IMR-90 (cell line): Measurements from ENCODE around the gene AGPS. TPM values are rescaled to one million over a fixed set of nuclear protein-coding genes. Genes with fewer than 3 reads are reported as not detected.

Source experiments
- ATAC-seq: fragments of 200-7000 bp; cut with Tn5 transposase; 2 replicates; pipeline ENCODE4 v1.9.1; 2020; ENCODE audit warnings: low read depth, mild to moderate bottlenecking, moderate library complexity
- BruUV-seq: library from RNA; stranded (reverse); fragments of 400-500 nt; replicated peaks from 2 replicates; lab custom pipeline; 2021; lab: Mats Ljungman, UMichigan
- CTCF ChIA-PET: fragments of 300-600 bp; formaldehyde crosslinking; extraction: SDS; loops from one replicate; lab custom pipeline; 2021; ENCODE audit warnings: antibody characterized with exemption; lab: Yijun Ruan, JAX
- POLR2A ChIA-PET: fragments of 300-600 bp; sonication (Branson Sonifier 250); formaldehyde crosslinking; loops from one replicate; lab custom pipeline; 2022; ENCODE audit warnings: antibody characterized with exemption; ENCODE audit not compliant: unreplicated experiment; lab: Charles Lee
- DNase-seq: peaks from one replicate; pipeline ENCODE4 v3.0.0; 2013
- H2AFZ ChIP-seq: replicated peaks from 2 replicates; pipeline ENCODE3; 2013; ENCODE audit warnings: low read length, mild to moderate bottlenecking; ENCODE audit not compliant: poor library complexity
- H2AK5ac ChIP-seq: 2 replicates; pipeline ENCODE4 v1.6.1; 2013; ENCODE audit warnings: low read depth, low read length, inconsistent platforms
- H2AK9ac ChIP-seq: replicated peaks from 2 replicates; pipeline ENCODE3; 2013; ENCODE audit warnings: mild to moderate bottlenecking, low read depth, low read length, moderate library complexity; ENCODE audit not compliant: poor library complexity
- H2BK120ac ChIP-seq: 2 replicates; pipeline ENCODE4 v1.6.1; 2013; ENCODE audit warnings: low read depth, low read length, inconsistent platforms
- H2BK15ac ChIP-seq: 3 replicates; pipeline ENCODE4 v1.6.1; 2013; ENCODE audit warnings: low read depth, low read length, inconsistent platforms
- H2BK20ac ChIP-seq: 2 replicates; pipeline ENCODE4 v1.6.1; 2013; ENCODE audit warnings: low read depth, mild to moderate bottlenecking, inconsistent platforms, low read length, moderate library complexity
- H2BK5ac ChIP-seq: 2 replicates; pipeline ENCODE4 v1.6.1; 2013; ENCODE audit warnings: mild to moderate bottlenecking, low read depth, low read length, inconsistent platforms; ENCODE audit not compliant: poor library complexity, severe bottlenecking
- H3K14ac ChIP-seq: replicated peaks from 2 replicates; pipeline ENCODE4 v1.6.1; 2013; ENCODE audit warnings: low read depth, low read length, inconsistent platforms
- H3K18ac ChIP-seq: 2 replicates; pipeline ENCODE4 v1.6.1; 2013; ENCODE audit warnings: low read depth, low read length, control low read depth
- H3K23ac ChIP-seq: 2 replicates; pipeline ENCODE4 v1.6.1; 2013; ENCODE audit warnings: low read depth, low read length, inconsistent platforms
- H3K27ac ChIP-seq: 2 replicates; pipeline ENCODE4 v1.5.1; 2013; ENCODE audit warnings: mild to moderate bottlenecking, control low read depth, low read length; ENCODE audit not compliant: insufficient read depth
- H3K27me3 ChIP-seq: 2 replicates; pipeline ENCODE4 v1.6.1; 2013; ENCODE audit warnings: low read length; ENCODE audit not compliant: control insufficient read depth, insufficient read depth
- H3K36me3 ChIP-seq: 2 replicates; pipeline ENCODE4 v1.6.1; 2013; ENCODE audit warnings: low read length, mixed read lengths; ENCODE audit not compliant: control insufficient read depth, insufficient read depth
- H3K4ac ChIP-seq: 2 replicates; pipeline ENCODE4 v1.6.1; 2013; ENCODE audit warnings: low read depth, low read length, inconsistent platforms
- H3K4me1 ChIP-seq: 2 replicates; pipeline ENCODE4 v1.6.1; 2013; ENCODE audit warnings: low read length, mixed read lengths; ENCODE audit not compliant: control insufficient read depth, insufficient read depth
- H3K4me2 ChIP-seq: 2 replicates; pipeline ENCODE4 v1.6.1; 2013; ENCODE audit warnings: low read depth, mild to moderate bottlenecking, control low read depth, low read length, moderate library complexity
- H3K4me3 ChIP-seq: 2 replicates; pipeline ENCODE4 v1.5.1; 2013; ENCODE audit warnings: low read depth, mild to moderate bottlenecking, control low read depth, low read length, moderate library complexity; ENCODE audit not compliant: insufficient read depth
- H3K56ac ChIP-seq: 2 replicates; pipeline ENCODE4 v1.6.1; 2013; ENCODE audit warnings: low read length, inconsistent platforms; ENCODE audit not compliant: insufficient read depth; ENCODE audit errors: extremely low read depth
- H3K79me1 ChIP-seq, 2 experiments: 2 replicates each; pipeline ENCODE4 v1.6.1; 2013; ENCODE audit warnings: low read length in 2 of 2, inconsistent platforms in 1 of 2, low read depth in 1 of 2
- H3K9ac ChIP-seq: 2 replicates; pipeline ENCODE4 v1.6.1; 2013; ENCODE audit warnings: low read depth, low read length, control low read depth
- H3K9me1 ChIP-seq: 2 replicates; pipeline ENCODE4 v1.6.1; 2013; ENCODE audit warnings: low read length, inconsistent platforms; ENCODE audit not compliant: insufficient read depth
- H3K9me3 ChIP-seq: 2 replicates; pipeline ENCODE4 v1.6.1; 2013; ENCODE audit warnings: low read length; ENCODE audit not compliant: control insufficient read depth, insufficient read depth
- H4K20me1 ChIP-seq: 2 replicates; pipeline ENCODE4 v1.6.1; 2013; ENCODE audit warnings: low read length, inconsistent platforms; ENCODE audit not compliant: insufficient read depth
- H4K5ac ChIP-seq: 2 replicates; pipeline ENCODE4 v1.6.1; 2013; ENCODE audit warnings: mild to moderate bottlenecking, low read depth, low read length, control low read depth
- H4K8ac ChIP-seq, 2 experiments: 2 replicates each; pipeline ENCODE4 v1.6.1; 2013; ENCODE audit warnings: low read depth in 2 of 2, low read length in 2 of 2, control low read depth in 1 of 2, inconsistent platforms in 1 of 2
- H4K91ac ChIP-seq: 2 replicates; pipeline ENCODE4 v1.6.1; 2013; ENCODE audit warnings: low read depth, low read length, inconsistent platforms; ENCODE audit not compliant: insufficient read depth
- BHLHE40 ChIP-seq: fragments of 150-350 bp; IDR thresholded peaks from 2 replicates; pipeline ENCODE4 v1.6.1; 2016; ENCODE audit warnings: mild to moderate bottlenecking, low read depth, low read length
- CEBPB ChIP-seq: IDR thresholded peaks from 2 replicates; pipeline ENCODE4 v1.6.1; 2012; ENCODE audit warnings: low read depth, low read length, improper control_type of control experiment
- CHD1 ChIP-seq: IDR thresholded peaks from 2 replicates; pipeline ENCODE4 v1.6.1; 2012; ENCODE audit warnings: low read depth, low read length, improper control_type of control experiment
- FOS ChIP-seq: fragments of 150-350 bp; IDR thresholded peaks from 2 replicates; pipeline ENCODE4 v1.6.1; 2016; ENCODE audit warnings: low read depth, low read length
- MAFK ChIP-seq: IDR thresholded peaks from 2 replicates; pipeline ENCODE4 v1.6.1; 2012; ENCODE audit warnings: low read depth, low read length, improper control_type of control experiment
- MAZ ChIP-seq: IDR thresholded peaks from 2 replicates; pipeline ENCODE4 v1.6.1; 2012; ENCODE audit warnings: low read depth, mild to moderate bottlenecking, low read length, improper control_type of control experiment, moderate library complexity, borderline replicate concordance
- MXI1 ChIP-seq: IDR thresholded peaks from 2 replicates; pipeline ENCODE4 v1.6.1; 2012; ENCODE audit warnings: low read depth, mild to moderate bottlenecking, low read length, moderate library complexity, borderline replicate concordance
- NFE2L2 ChIP-seq: fragments of 150-350 bp; IDR thresholded peaks from 2 replicates; pipeline ENCODE4 v1.6.1; 2016; ENCODE audit warnings: low read depth, mild to moderate bottlenecking, low read length
- POLR2A ChIP-seq: IDR thresholded peaks from 2 replicates; pipeline ENCODE4 v1.6.1; 2012; ENCODE audit warnings: mild to moderate bottlenecking, low read depth, low read length
- RAD21 ChIP-seq: IDR thresholded peaks from 2 replicates; pipeline ENCODE4 v1.6.1; 2012; ENCODE audit warnings: low read length, improper control_type of control experiment
- RCOR1 ChIP-seq: IDR thresholded peaks from 2 replicates; pipeline ENCODE4 v1.6.1; 2012; ENCODE audit warnings: mild to moderate bottlenecking, low read length, improper control_type of control experiment; ENCODE audit not compliant: insufficient replicate concordance
- RFX5 ChIP-seq: IDR thresholded peaks from 2 replicates; pipeline ENCODE4 v1.8.0; 2012; ENCODE audit warnings: low read depth, mild to moderate bottlenecking, low read length, moderate library complexity
- SMC3 ChIP-seq: fragments of 150-350 bp; IDR thresholded peaks from 2 replicates; pipeline ENCODE4 v1.6.1; 2016; ENCODE audit warnings: low read depth, mild to moderate bottlenecking, antibody characterized with exemption, low read length, moderate library complexity
- WGBS, 2 experiments: methylation state at CpG; one replicate each; pipeline versions ENCODE4 v1.1.5 to v1.1.7; 2013; ENCODE audit warnings: missing lambda C conversion rate in 2 of 2; ENCODE audit not compliant: insufficient read length in 1 of 2; ENCODE audit errors: extremely low coverage in 2 of 2; 5-methylcytosine and 5-hydroxymethylcytosine counted together
- dilution Hi-C: fragments of 300-500 bp; cut with HindIII; formaldehyde crosslinking; loops from one replicate; pipeline ENCODE4 v1.14.3; 2018; ENCODE audit warnings: low sequenced_read_pairs; ENCODE audit not compliant: unreplicated experiment
- in situ Hi-C: fragments of 300-500 bp; cut with MboI; formaldehyde crosslinking; loops from 3 replicates; pipeline ENCODE4 v1.14.3; 2019; ENCODE audit warnings: low sequenced_read_pairs, inconsistent platforms, mixed read lengths
- intact Hi-C: fragments of 100-400 bp; cut with micrococcal nuclease; formaldehyde crosslinking; loops from 2 replicates; pipeline ENCODE4 v1.10.0; 2022
- polyA plus RNA-seq, 3 experiments: library from polyadenylated mRNA; depleted of rRNA; stranded (reverse); fragments of >200 nt; gene quantifications; 2 replicates each; pipeline ENCODE4 v1.2.3, GENCODE V29; 2012; ENCODE audit warnings: low replicate concordance in 1 of 3
- total RNA-seq: library from RNA; depleted of rRNA; stranded (reverse); fragments of >200 nt; gene quantifications from 2 replicates; pipeline ENCODE4 v1.2.3, GENCODE V29; 2012
- TF ChIP-seq, protein P1 (sequence below): fragments of 150-350 bp; IDR thresholded peaks from 2 replicates; pipeline ENCODE4 v1.6.1; 2017; ENCODE audit warnings: mild to moderate bottlenecking, antibody characterized with exemption, low read length, low read depth
- TF ChIP-seq, protein P2 (sequence below): fragments of 150-350 bp; IDR thresholded peaks from 2 replicates; pipeline ENCODE4 v1.6.1; 2016; ENCODE audit warnings: low read depth, mild to moderate bottlenecking, low read length, moderate library complexity, borderline replicate concordance
- TF ChIP-seq, protein P3 (sequence below): conservative IDR thresholded peaks from 2 replicates; pipeline ENCODE4 v1.5.1; 2012; ENCODE audit warnings: mild to moderate bottlenecking, low read depth, low read length, improper control_type of control experiment

Gene AGPS
- total and polyA plus RNA-seq, 2 of the 4 experiments (the other 2 are of a cell fraction) = 6.6 to 18.6 TPM

DNA sequence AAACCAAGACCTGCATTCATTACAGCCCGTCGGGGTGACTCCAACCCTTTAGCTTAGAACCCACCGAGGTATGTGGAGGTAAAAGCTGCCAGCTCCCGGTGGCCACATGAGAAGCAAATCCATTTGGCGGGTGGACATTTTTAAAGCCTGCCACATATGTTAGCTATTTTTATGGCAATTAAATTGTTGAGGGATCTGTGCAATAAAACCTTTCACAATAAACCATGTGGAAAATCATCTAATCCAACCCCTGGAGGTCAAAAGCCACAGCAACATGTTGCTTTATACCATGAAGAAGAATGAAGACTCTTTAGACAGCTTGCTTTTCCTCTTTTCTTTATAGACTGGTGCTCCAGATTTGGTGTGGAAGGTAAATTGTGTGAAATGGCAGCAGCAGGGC is 176.3 kb downstream of the AGPS start:
- dilution Hi-C loops = no loop called here
- H3K14ac ChIP-seq = no peak overlapping the region
- intact Hi-C loops = no loop called here
- no peaks in the 10 kb centered on the region for H3K79me1 ChIP-seq
- no peak overlapping the region for H2BK120ac ChIP-seq
- DNase-seq (no peak), ATAC-seq (no peak)
- TF ChIP-seq RAD21 = no peak
- TF ChIP-seq, protein P1, sequence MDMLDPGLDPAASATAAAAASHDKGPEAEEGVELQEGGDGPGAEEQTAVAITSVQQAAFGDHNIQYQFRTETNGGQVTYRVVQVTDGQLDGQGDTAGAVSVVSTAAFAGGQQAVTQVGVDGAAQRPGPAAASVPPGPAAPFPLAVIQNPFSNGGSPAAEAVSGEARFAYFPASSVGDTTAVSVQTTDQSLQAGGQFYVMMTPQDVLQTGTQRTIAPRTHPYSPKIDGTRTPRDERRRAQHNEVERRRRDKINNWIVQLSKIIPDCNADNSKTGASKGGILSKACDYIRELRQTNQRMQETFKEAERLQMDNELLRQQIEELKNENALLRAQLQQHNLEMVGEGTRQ = no peak
- no peak for TF ChIP-seq NFE2L2
- no peak for TF ChIP-seq FOS
- no peak for TF ChIP-seq POLR2A
- TF ChIP-seq, protein P2, sequence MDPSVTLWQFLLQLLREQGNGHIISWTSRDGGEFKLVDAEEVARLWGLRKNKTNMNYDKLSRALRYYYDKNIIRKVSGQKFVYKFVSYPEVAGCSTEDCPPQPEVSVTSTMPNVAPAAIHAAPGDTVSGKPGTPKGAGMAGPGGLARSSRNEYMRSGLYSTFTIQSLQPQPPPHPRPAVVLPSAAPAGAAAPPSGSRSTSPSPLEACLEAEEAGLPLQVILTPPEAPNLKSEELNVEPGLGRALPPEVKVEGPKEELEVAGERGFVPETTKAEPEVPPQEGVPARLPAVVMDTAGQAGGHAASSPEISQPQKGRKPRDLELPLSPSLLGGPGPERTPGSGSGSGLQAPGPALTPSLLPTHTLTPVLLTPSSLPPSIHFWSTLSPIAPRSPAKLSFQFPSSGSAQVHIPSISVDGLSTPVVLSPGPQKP = no peak
- no peak for TF ChIP-seq BHLHE40
- TF ChIP-seq SMC3 = no peak
- no peak for TF ChIP-seq RFX5
- TF ChIP-seq MAZ = no peak
- TF ChIP-seq CHD1 = no peak
- no peak for TF ChIP-seq RCOR1
- no peak for TF ChIP-seq CEBPB
- TF ChIP-seq MAFK = no peak
- TF ChIP-seq, protein P3, sequence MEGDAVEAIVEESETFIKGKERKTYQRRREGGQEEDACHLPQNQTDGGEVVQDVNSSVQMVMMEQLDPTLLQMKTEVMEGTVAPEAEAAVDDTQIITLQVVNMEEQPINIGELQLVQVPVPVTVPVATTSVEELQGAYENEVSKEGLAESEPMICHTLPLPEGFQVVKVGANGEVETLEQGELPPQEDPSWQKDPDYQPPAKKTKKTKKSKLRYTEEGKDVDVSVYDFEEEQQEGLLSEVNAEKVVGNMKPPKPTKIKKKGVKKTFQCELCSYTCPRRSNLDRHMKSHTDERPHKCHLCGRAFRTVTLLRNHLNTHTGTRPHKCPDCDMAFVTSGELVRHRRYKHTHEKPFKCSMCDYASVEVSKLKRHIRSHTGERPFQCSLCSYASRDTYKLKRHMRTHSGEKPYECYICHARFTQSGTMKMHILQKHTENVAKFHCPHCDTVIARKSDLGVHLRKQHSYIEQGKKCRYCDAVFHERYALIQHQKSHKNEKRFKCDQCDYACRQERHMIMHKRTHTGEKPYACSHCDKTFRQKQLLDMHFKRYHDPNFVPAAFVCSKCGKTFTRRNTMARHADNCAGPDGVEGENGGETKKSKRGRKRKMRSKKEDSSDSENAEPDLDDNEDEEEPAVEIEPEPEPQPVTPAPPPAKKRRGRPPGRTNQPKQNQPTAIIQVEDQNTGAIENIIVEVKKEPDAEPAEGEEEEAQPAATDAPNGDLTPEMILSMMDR = no peak
- no peak for TF ChIP-seq MXI1
- H3K9me3 ChIP-seq = no peaks in the 10 kb centered on the region
- CTCF ChIA-PET = interaction anchor here (1.5 kb wide), 1 partner anchor 10 kb away, joined by 3 read pairs; no protein-coding TSS in a partner anchor
- peaks cover 7% of the 10 kb centered on the region for H3K27me3 ChIP-seq
- H3K23ac ChIP-seq = no peak overlapping the region
- no peak overlapping the region for H2BK20ac ChIP-seq
- no peak overlapping the region for H3K56ac ChIP-seq
- H4K91ac ChIP-seq = no peak overlapping the region
- in situ Hi-C loops = no loop called here
- H3K36me3 ChIP-seq = no peaks in the 10 kb centered on the region
- no CpG with 5 or more reads among the region's 5 CpGs for WGBS, 2 experiments
- no peaks in the 10 kb centered on the region for H4K20me1 ChIP-seq
- no peak overlapping the region for H3K27ac ChIP-seq
- H2BK15ac ChIP-seq = no peak overlapping the region
- POLR2A ChIA-PET = no interaction called here
- H3K4me1 ChIP-seq = no peaks in the 10 kb centered on the region
- no peak overlapping the region for H3K4me3 ChIP-seq
- no peak overlapping the region for H2AK5ac ChIP-seq
- H3K4me2 ChIP-seq = no peak overlapping the region
- no peak overlapping the region for H3K9ac ChIP-seq
- H4K5ac ChIP-seq = no peak overlapping the region
- H2AFZ ChIP-seq = no peak overlapping the region
- no peak overlapping the region for H4K8ac ChIP-seq
- H3K9me1 ChIP-seq = no peaks in the 10 kb centered on the region
- no peak overlapping the region for H3K4ac ChIP-seq
- H2BK5ac ChIP-seq = no peak overlapping the region
- BruUV-seq = no TSS peak
- H2AK9ac ChIP-seq = no peak overlapping the region
- H3K18ac ChIP-seq = no peak overlapping the region
